Activated CD4-positive, alpha-beta memory T cell treated with anti-CD3 and anti-CD28 coated beads, Interleukin-2, amount 10 ng/mL, durations not matched to agents 7 days and 5 days (primary cell): Measurements from ENCODE around the gene TUBD1. TPM values are rescaled to one million over a fixed set of nuclear protein-coding genes. Genes with fewer than 3 reads are reported as not detected.
A peak's percentile ranks its signal among the peaks of the same experiment; 100 is the strongest.
"Not testable (repeated sequence)": the region's sequence is repeated elsewhere in the genome, so short reads cannot be mapped to it uniquely, and the experiment has no call there.

Experiments used
- CTCF ChIA-PET: fragments of 350-600 bp; sonication (Branson Sonifier 250); formaldehyde crosslinking; loops from one replicate; lab custom pipeline; 2021; ENCODE audit warnings: antibody characterized with exemption, inconsistent platforms; lab: Charles Lee
- POLR2A ChIA-PET: fragments of 350-600 bp; sonication (Branson Sonifier 250); formaldehyde crosslinking; loops from one replicate; lab custom pipeline; 2021; ENCODE audit warnings: antibody characterized with exemption; lab: Charles Lee
- DNase-seq: peaks from one replicate; pipeline ENCODE4 v3.0.0-alpha.2; 2020
- H3K27ac Mint-ChIP-seq: one replicate; pipeline ENCODE4 v1.8.0; 2021; ENCODE audit warnings: mild to moderate bottlenecking, mixed read lengths
- H3K27me3 Mint-ChIP-seq: one replicate; pipeline ENCODE4 v1.8.0; 2021; ENCODE audit warnings: mixed read lengths
- H3K36me3 Mint-ChIP-seq: one replicate; pipeline ENCODE4 v1.8.0; 2021; ENCODE audit warnings: low read depth, mixed read lengths
- H3K4me1 Mint-ChIP-seq: one replicate; pipeline ENCODE4 v1.8.0; 2021; ENCODE audit warnings: mixed read lengths
- H3K4me3 Mint-ChIP-seq: one replicate; pipeline ENCODE4 v1.8.0; 2021; ENCODE audit warnings: mild to moderate bottlenecking, mixed read lengths
- H3K9me3 Mint-ChIP-seq: one replicate; pipeline ENCODE4 v1.8.0; 2021; ENCODE audit warnings: mixed read lengths
- total RNA-seq, 2 experiments: library from RNA; stranded (reverse); gene quantifications; one replicate each; pipeline ENCODE4 v1.2.3, GENCODE V29; 2021

TUBD1 gene
- total RNA-seq, 2 experiments from 2014 or later, result 11.4 to 11.7 TPM

- ChIA-PET POLR2A (interaction anchor here (0.5 to 4.2 kb wide), 2 partner anchors 16 to 22 kb away, joined by 3 to 13 read pairs; partner anchors contain the start of genes RPS6KB1 and TUBD1), CTCF (interaction anchor here (0.6 to 1.1 kb wide), 2 partner anchors 71 to 123 kb away, joined by 3 to 5 read pairs; no protein-coding TSS in a partner anchor)
- no peak for DNase-seq
- Mint-ChIP-seq H3K9me3 (no peaks in the 10 kb centered on the region), H3K27me3 (no peaks in the 10 kb centered on the region), H3K4me3 (no peak overlapping the region), H3K27ac (no peak overlapping the region), H3K4me1 (no peaks in the 10 kb centered on the region), H3K36me3 (peaks cover 12% of the 10 kb centered on the region)
Measured at GRCh38 chr17:59870482-59870881, 22.3 kb downstream of the TUBD1 start.

- ChIA-PET POLR2A (interaction anchor here (4.2 kb wide), 1 partner anchor 23 kb away, joined by 13 read pairs; the partner anchor contains the start of genes RPS6KB1 and TUBD1), CTCF (interaction anchor here (0.6 to 1.2 kb wide), 2 partner anchors 70 to 122 kb away, joined by 3 to 4 read pairs; no protein-coding TSS in a partner anchor)
- DNase-seq, result no peak
- Mint-ChIP-seq H3K4me3 (no peak overlapping the region), H3K27ac (no peak overlapping the region), H3K4me1 (no peaks in the 10 kb centered on the region), H3K9me3 (no peaks in the 10 kb centered on the region), H3K36me3 (peaks cover 12% of the 10 kb centered on the region), H3K27me3 (no peaks in the 10 kb centered on the region)
Measured at GRCh38 chr17:59869941-59870218, 22.9 kb downstream of the TUBD1 start.

DNA sequence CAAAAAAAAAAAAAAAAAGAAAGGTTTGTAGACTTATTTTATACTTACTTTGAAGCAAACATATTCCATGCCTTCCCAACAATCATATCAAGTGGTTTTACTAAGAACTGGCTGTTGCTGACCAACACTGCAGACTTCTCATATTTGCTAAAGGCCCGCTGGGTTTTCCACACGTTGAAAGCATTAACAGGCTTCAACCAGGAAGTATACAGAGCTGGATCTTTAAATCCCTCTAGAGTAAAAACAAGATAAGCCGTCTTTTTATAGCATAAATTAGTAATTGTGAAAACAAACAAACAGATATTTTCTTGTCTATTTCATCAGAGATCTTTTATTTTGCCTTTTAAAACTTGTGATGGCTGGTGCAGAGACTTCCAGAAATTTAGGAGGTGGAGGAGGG is 29.1 kb downstream of the TUBD1 start:
- peaks cover 18% of the 10 kb centered on the region for H3K36me3 Mint-ChIP-seq
- H3K9me3 Mint-ChIP-seq, result no peaks in the 10 kb centered on the region
- POLR2A ChIA-PET, result interaction anchor here (1.0 kb wide), 1 partner anchor 10 kb away, joined by 4 read pairs; no protein-coding TSS in a partner anchor
- no peaks in the 10 kb centered on the region for H3K27me3 Mint-ChIP-seq
- H3K4me1 Mint-ChIP-seq, result peaks cover 4% of the 10 kb centered on the region
- no peak overlapping the region for H3K4me3 Mint-ChIP-seq
- no peak overlapping the region for H3K27ac Mint-ChIP-seq
- DNase-seq, result no peak
- CTCF ChIA-PET, result no interaction called here

DNA sequence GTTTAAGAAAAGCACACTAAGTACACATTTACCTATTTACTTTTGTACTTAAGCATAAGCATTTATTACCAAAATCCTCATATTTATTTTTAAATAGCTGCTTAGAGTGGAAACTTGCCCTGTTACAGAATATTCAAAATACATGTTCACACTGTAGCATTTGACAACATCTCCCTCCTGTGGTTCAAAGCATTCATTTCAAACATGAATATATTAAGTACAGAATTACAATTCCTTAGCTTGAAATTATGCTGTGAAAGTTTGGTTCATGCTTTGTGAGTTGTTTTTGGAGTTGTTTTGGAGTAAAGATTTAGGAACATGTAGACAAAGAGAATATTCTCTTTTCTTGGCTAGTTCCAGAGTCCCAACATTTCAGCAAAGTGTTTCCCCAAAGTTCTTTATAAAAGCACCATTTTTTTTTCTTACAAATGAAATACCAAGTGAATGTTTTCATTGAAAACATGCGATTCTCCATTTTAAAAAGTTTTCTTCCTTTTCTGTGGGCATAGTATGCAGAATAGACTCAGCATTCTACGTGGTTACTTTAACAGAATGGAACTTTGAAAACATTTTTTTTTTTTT is 33.2 kb downstream of the TUBD1 start:
- Mint-ChIP-seq H3K4me3 (no peak overlapping the region), H3K9me3 (no peaks in the 10 kb centered on the region), H3K27me3 (no peaks in the 10 kb centered on the region), H3K27ac (no peak overlapping the region), H3K4me1 (peaks cover 13% of the 10 kb centered on the region), H3K36me3 (peaks cover 22% of the 10 kb centered on the region)
- POLR2A ChIA-PET, result interaction anchor here (0.6 to 1.5 kb wide), 9 partner anchors 10 to 114 kb away, joined by 3 to 5 read pairs (median 3); partner anchors contain the start of genes RNFT1, RPS6KB1 and TUBD1
- CTCF ChIA-PET, result interaction anchor here (0.6 to 2.9 kb wide), 18 partner anchors 11 to 804 kb away, joined by 3 to 17 read pairs (median 3); partner anchors contain the start of genes PTRH2, RNFT1 and VMP1
- DNase-seq, result no peak

DNA sequence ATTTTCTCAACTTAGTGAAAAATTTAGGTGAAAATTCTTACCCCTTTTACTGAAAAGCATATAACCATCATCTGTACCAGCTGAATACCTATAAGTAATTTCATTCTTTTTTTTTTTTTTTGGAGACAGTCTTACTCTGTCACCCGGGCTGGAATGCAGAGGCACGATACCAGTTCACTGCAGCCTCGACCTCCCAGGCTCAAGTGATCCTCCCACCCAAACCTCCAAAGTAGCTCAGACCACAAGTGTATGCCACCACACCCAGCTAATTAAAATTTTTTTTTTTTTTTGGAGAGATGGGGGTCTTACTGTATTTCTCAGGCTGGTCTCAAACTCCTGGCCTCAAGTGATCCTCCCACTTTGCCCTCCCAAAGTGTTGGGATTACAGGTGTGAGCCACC is 33.8 kb downstream of the TUBD1 start:
- Mint-ChIP-seq H3K27ac (no peak overlapping the region), H3K4me3 (no peak overlapping the region), H3K4me1 (peaks cover 13% of the 10 kb centered on the region), H3K27me3 (no peaks in the 10 kb centered on the region), H3K9me3 (no peaks in the 10 kb centered on the region), H3K36me3 (peaks cover 19% of the 10 kb centered on the region)
- CTCF ChIA-PET, result interaction anchor here (0.6 to 2.9 kb wide), 12 partner anchors 10 to 151 kb away, joined by 3 to 17 read pairs (median 4); partner anchors contain the start of genes PTRH2, RNFT1 and VMP1
- no peak for DNase-seq
- POLR2A ChIA-PET, result interaction anchor here (0.6 to 1.5 kb wide), 8 partner anchors 10 to 34 kb away, joined by 3 to 5 read pairs (median 3); partner anchors contain the start of genes RPS6KB1 and TUBD1

GRCh38 chr17:59858167-59858816 is 34.5 kb downstream of the TUBD1 start:
- H3K36me3 Mint-ChIP-seq, result peaks cover 16% of the 10 kb centered on the region
- no peaks in the 10 kb centered on the region for H3K9me3 Mint-ChIP-seq
- no peak overlapping the region for H3K27ac Mint-ChIP-seq
- no peak for DNase-seq
- H3K4me3 Mint-ChIP-seq, result no peak overlapping the region
- H3K27me3 Mint-ChIP-seq, result no peaks in the 10 kb centered on the region
- ChIA-PET CTCF (interaction anchor here (0.8 to 2.9 kb wide), 8 partner anchors 10 to 150 kb away, joined by 3 to 17 read pairs (median 4); partner anchors contain the start of genes PTRH2, RNFT1 and VMP1), POLR2A (interaction anchor here (1.0 kb wide), 1 partner anchor 32 kb away, joined by 3 read pairs; no protein-coding TSS in a partner anchor)
- peaks cover 16% of the 10 kb centered on the region for H3K4me1 Mint-ChIP-seq

DNA sequence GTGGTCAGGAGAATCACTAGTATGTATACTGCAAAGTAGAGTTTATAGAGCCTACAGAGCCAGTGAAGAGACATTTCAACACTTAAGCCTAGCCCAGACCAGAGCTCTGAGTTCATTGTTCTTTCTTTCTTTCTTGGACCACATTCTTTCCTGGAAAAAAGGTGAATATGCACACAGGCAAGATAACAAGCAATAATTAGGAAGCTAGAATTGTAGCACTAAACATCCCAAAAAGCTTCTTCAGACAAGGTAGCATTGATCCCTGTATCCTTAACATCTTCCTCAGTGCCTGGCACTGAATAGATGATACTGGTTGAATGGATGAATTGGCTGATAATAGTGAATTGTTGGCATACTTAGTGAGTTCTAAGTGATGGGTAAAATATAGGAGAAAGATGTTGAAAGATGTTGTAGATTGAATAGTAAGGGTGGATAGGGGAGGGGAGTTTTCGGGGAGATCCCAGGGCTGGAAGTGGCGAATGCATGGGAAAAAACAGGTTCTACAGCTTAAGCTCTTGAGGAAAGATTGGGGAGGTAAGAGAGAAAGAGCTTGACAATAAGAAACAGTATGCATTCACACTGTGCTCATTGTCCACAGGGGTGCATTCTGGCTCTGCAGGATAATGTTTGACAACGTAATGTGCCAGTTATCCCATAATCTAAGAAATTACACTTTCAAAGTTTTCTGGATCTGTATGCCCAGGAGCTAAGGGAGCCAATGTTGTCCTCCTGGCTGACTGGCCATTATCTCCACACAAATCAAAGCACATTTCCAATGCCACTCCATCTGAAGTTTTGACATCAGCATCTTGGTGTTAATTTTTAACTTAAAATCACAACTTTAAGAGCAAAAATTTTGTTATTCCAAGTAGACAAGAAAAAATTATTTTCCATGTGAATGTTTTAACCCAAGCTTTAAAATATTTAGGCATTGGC is 35.6 kb downstream of the TUBD1 start:
- CTCF ChIA-PET, result interaction anchor here (0.7 to 2.9 kb wide), 4 partner anchors 9 to 108 kb away, joined by 3 to 17 read pairs (median 4); partner anchors contain the start of gene RNFT1
- no peaks in the 10 kb centered on the region for H3K9me3 Mint-ChIP-seq
- H3K27me3 Mint-ChIP-seq, result no peaks in the 10 kb centered on the region
- DNase-seq, result no peak
- H3K27ac Mint-ChIP-seq, result no peak overlapping the region
- H3K4me3 Mint-ChIP-seq, result no peak overlapping the region
- H3K36me3 Mint-ChIP-seq, result peaks cover 11% of the 10 kb centered on the region
- peaks cover 28% of the 10 kb centered on the region for H3K4me1 Mint-ChIP-seq
- POLR2A ChIA-PET, result interaction anchor here (0.6 to 1.1 kb wide), 3 partner anchors 22 to 92 kb away, joined by 3 read pairs; no protein-coding TSS in a partner anchor

GRCh38 chr17:59853919-59854729 is 38.6 kb downstream of the TUBD1 start:
- not testable (repeated sequence) for H3K27ac Mint-ChIP-seq
- peaks cover 35% of the 10 kb centered on the region for H3K4me1 Mint-ChIP-seq

DNA sequence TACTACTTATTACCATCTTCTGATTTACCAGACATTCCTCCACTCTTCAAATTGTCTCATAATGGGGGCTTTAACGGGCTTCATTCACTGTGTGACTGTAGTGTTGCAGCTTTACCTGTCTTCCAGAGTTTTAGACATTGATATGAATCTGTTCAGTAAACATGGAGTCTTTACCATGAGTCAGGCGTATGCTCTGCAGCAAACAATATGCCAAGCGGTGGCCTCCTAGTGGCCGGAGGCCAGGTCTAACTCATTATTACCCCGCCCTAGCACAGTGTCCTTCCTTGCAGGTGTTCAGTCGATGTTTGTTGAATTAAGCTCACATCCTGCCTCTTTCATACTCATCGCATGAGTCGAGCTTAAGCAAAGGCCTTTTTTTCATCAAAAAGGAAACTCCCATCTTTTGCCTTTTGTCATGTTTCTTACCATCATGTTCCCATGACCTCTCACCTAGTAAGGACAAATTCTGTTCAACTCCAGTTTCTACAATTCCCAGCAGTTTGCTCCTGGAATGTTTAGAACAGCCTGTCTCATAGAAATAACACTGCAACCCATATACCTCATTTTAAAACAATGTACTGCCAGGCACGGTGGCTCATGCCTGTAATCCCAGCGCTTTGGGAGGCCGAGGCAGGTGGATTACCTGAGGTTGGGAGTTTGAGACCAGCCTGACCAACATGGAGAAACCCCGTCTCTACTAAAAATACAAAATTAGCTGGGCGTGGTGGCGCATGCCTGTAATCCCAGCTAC is 39.4 kb downstream of the TUBD1 start:
- Mint-ChIP-seq H3K27ac (peak overlapping the region; percentile 37), H3K4me1 (peaks cover 42% of the 10 kb centered on the region), H3K27me3 (no peaks in the 10 kb centered on the region), H3K4me3 (no peak overlapping the region), H3K36me3 (peaks cover 3% of the 10 kb centered on the region), H3K9me3 (no peaks in the 10 kb centered on the region)
- ChIA-PET POLR2A (interaction anchor here (0.6 to 1.5 kb wide), 8 partner anchors 10 to 729 kb away, joined by 3 to 8 read pairs (median 4); partner anchors contain the start of genes CLTC, PTRH2, RPS6KB1 and TUBD1), CTCF (interaction anchor here (0.5 to 1.2 kb wide), 9 partner anchors 10 to 914 kb away, joined by 3 to 9 read pairs (median 4); partner anchors contain the start of genes PTRH2 and VMP1)
- DNase-seq, result peak; percentile 69

More at GRCh38 chr17:59853919-59854729, 38.6 kb downstream of the TUBD1 start:
- H3K4me3 Mint-ChIP-seq, DNase-seq, H3K9me3 Mint-ChIP-seq, H3K27me3 Mint-ChIP-seq, H3K36me3 Mint-ChIP-seq: not testable (repeated sequence)
- ChIA-PET POLR2A (interaction anchor here (0.6 to 1.5 kb wide), 9 partner anchors 10 to 730 kb away, joined by 3 to 8 read pairs (median 4); partner anchors contain the start of genes CLTC, PTRH2, RPS6KB1 and TUBD1), CTCF (interaction anchor here (0.6 to 1.2 kb wide), 8 partner anchors 11 to 428 kb away, joined by 3 to 9 read pairs (median 4); partner anchors contain the start of genes PTRH2 and VMP1)

GRCh38 chr17:59852847-59853167 is 39.9 kb downstream of the TUBD1 start:
- H3K27me3 Mint-ChIP-seq, H3K4me3 Mint-ChIP-seq, DNase-seq, H3K9me3 Mint-ChIP-seq, H3K36me3 Mint-ChIP-seq: not testable (repeated sequence)
- Mint-ChIP-seq H3K4me1 (peaks cover 46% of the 10 kb centered on the region), H3K27ac (peak overlapping the region; percentile 37)
- POLR2A ChIA-PET, result interaction anchor here (1.2 to 1.5 kb wide), 5 partner anchors 20 to 539 kb away, joined by 3 to 8 read pairs (median 6); partner anchors contain the start of genes PTRH2, RPS6KB1, TUBD1 and VMP1
- CTCF ChIA-PET, result interaction anchor here (0.5 to 1.2 kb wide), 4 partner anchors 70 to 915 kb away, joined by 3 to 4 read pairs (median 4); partner anchors contain the start of genes PTRH2 and VMP1
